SK-N-SH treated with all-trans-retinoic acid at 6 μM for 48 hours (cell line): ENCODE data around the gene LRRC75A.

Experiments
- ARNTL ChIP-seq: fragments of 450-650 bp; formaldehyde crosslinking; IDR thresholded peaks from 2 replicates; pipeline ENCODE4 v1.5.0; 2020; ENCODE audit warnings: low read depth, mild to moderate bottlenecking, moderate library complexity, borderline replicate concordance
- OSR1 ChIP-seq: fragments of 250-450 bp; sonication (Bioruptor Pico); IDR thresholded peaks from 2 replicates; pipeline ENCODE4 v1.8.0; 2022; ENCODE audit warnings: moderate library complexity, mild to moderate bottlenecking, inconsistent platforms
- PATZ1 ChIP-seq: fragments of 250-450 bp; sonication (Bioruptor Pico); IDR thresholded peaks from 2 replicates; pipeline ENCODE4 v1.8.0; 2020; ENCODE audit warnings: mild to moderate bottlenecking, moderate library complexity, borderline replicate concordance
- PPARA ChIP-seq: fragments of 250-450 bp; sonication (Bioruptor Pico); IDR thresholded peaks from 2 replicates; pipeline ENCODE4 v1.5.0; 2020; ENCODE audit warnings: mild to moderate bottlenecking, borderline replicate concordance
- SNAI2 ChIP-seq: fragments of 250-450 bp; sonication (Bioruptor Pico); IDR thresholded peaks from 2 replicates; pipeline ENCODE4 v1.5.0; 2020; ENCODE audit warnings: mild to moderate bottlenecking, moderate library complexity
- TCF4 ChIP-seq: fragments of 250-450 bp; sonication (Bioruptor Pico); IDR thresholded peaks from 2 replicates; pipeline ENCODE4 v1.8.0; 2021; ENCODE audit warnings: mild to moderate bottlenecking, moderate library complexity, borderline replicate concordance
- ZC3H10 ChIP-seq: fragments of 250-450 bp; sonication (Bioruptor Pico); IDR thresholded peaks from 2 replicates; pipeline ENCODE4 v1.5.1; 2021; ENCODE audit warnings: mild to moderate bottlenecking, moderate library complexity
- ZNF70 ChIP-seq: fragments of 450-650 bp; formaldehyde crosslinking; IDR thresholded peaks from 2 replicates; pipeline ENCODE4 v1.5.0; 2020; ENCODE audit warnings: mild to moderate bottlenecking, moderate library complexity

- TF ChIP-seq ZC3H10 (CRISPR knock-in tag) = no peak
- 0 out of 2 replicates have a peak, but pooled peaks have one; percentile 26 for TF ChIP-seq PATZ1 (CRISPR knock-in tag)
- TF ChIP-seq TCF4 = peak; percentile 83
- TF ChIP-seq ZNF70 = no peak
- TF ChIP-seq OSR1 = no peak
- TF ChIP-seq ARNTL (CRISPR knock-in tag) = no peak
- TF ChIP-seq PPARA (CRISPR knock-in tag) = no peak
- no peak for TF ChIP-seq SNAI2
Observed at GRCh38 chr17:16463358-16464302, 28.4 kb downstream of the LRRC75A start.
